HepG2 (cell line): Measurements from ENCODE around the gene HMG20B. TPM values are rescaled to one million over a fixed set of nuclear protein-coding genes. Genes with fewer than 3 reads are reported as not detected.

Experiments
- FOXA3 ChIP-seq: IDR thresholded peaks from 2 replicates; pipeline ENCODE4 v1.6.1; 2016; ENCODE audit warnings: missing genetic modification reagents, missing compliant biosample characterization
- HNRNPK ChIP-seq: fragments of 200-400 bp; formaldehyde crosslinking; IDR thresholded peaks from 2 replicates; pipeline ENCODE4 v1.6.1; 2018; ENCODE audit warnings: low read length, low read depth, moderate library complexity, mild to moderate bottlenecking; ENCODE audit not compliant: poor library complexity, severe bottlenecking
- ISX ChIP-seq: sonication (generic); formaldehyde crosslinking; conservative IDR thresholded peaks from 2 replicates; pipeline ENCODE4 v1.5.0; 2020; ENCODE audit warnings: missing genetic modification reagents
- JARID2 ChIP-seq: sonication (generic); formaldehyde crosslinking; IDR thresholded peaks from 2 replicates; pipeline ENCODE4 v1.8.1; 2023; ENCODE audit warnings: missing genetic modification reagents, inconsistent platforms; ENCODE audit not compliant: insufficient replicate concordance
- MTA1 ChIP-seq: sonication (generic); formaldehyde crosslinking; IDR thresholded peaks from 2 replicates; pipeline ENCODE4 v1.4.0; 2020; ENCODE audit warnings: missing genetic modification reagents, mild to moderate bottlenecking, borderline replicate concordance
- MTF1 ChIP-seq: sonication (generic); formaldehyde crosslinking; IDR thresholded peaks from 2 replicates; pipeline ENCODE4 v1.5.0; 2020; ENCODE audit warnings: missing genetic modification reagents
- MTF2 ChIP-seq: sonication (generic); formaldehyde crosslinking; IDR thresholded peaks from 2 replicates; pipeline ENCODE4 v1.5.0; 2020; ENCODE audit warnings: missing genetic modification reagents, borderline replicate concordance
- NBN ChIP-seq: fragments of 450-650 bp; conservative IDR thresholded peaks from 2 replicates; pipeline ENCODE4 v1.6.1; 2017
- NCOR1 ChIP-seq: fragments of 200-600 bp; sonication (generic); IDR thresholded peaks from 2 replicates; pipeline ENCODE4 v1.7.0; 2017; ENCODE audit warnings: antibody characterized with exemption, low read length, borderline replicate concordance
- REXO4 ChIP-seq: sonication (generic); formaldehyde crosslinking; IDR thresholded peaks from 2 replicates; pipeline ENCODE4 v1.8.0; 2022; ENCODE audit warnings: missing genetic modification reagents, mild to moderate bottlenecking, borderline replicate concordance
- ZBTB7B ChIP-seq: sonication (generic); formaldehyde crosslinking; IDR thresholded peaks from 2 replicates; pipeline ENCODE4 v1.4.0; 2020; ENCODE audit warnings: missing genetic modification reagents
- ZNF34 ChIP-seq: sonication (generic); formaldehyde crosslinking; IDR thresholded peaks from 2 replicates; pipeline ENCODE4 v1.4.0; 2020; ENCODE audit warnings: mild to moderate bottlenecking, missing genetic modification reagents, borderline replicate concordance
- ZNF605 ChIP-seq: sonication (generic); formaldehyde crosslinking; IDR thresholded peaks from 2 replicates; pipeline ENCODE4 v1.8.0; 2022; ENCODE audit warnings: mild to moderate bottlenecking, missing genetic modification reagents
- ZNF713 ChIP-seq: sonication (generic); formaldehyde crosslinking; IDR thresholded peaks from 2 replicates; pipeline ENCODE4 v1.4.0; 2020; ENCODE audit warnings: mild to moderate bottlenecking, missing genetic modification reagents
- ZNF891 ChIP-seq: sonication (generic); formaldehyde crosslinking; IDR thresholded peaks from 2 replicates; pipeline ENCODE4 v1.5.0; 2020; ENCODE audit warnings: mild to moderate bottlenecking, missing genetic modification reagents
- polyA plus RNA-seq, 8 experiments: library from polyadenylated mRNA; depleted of rRNA in 3 of 8; stranded (reverse) in 7 of 8; unstranded in 1 of 8; fragments of >200 nt; fragmentation: Illumina TruSeq in 4 of 8; extraction: Trizol in 4 of 8; gene quantifications; 2 replicates each; pipeline versions ENCODE4 v1.2.1 to v1.2.3, GENCODE V29; 2011 to 2016; ENCODE audit warnings: low read depth in 4 of 8, missing spikeins in 1 of 8, mixed read lengths in 1 of 8; ENCODE audit not compliant: insufficient read depth in 1 of 8
- total RNA-seq, 5 experiments: library from RNA; depleted of rRNA; stranded (reverse); fragments of >200 nt; fragmentation: Illumina TruSeq; extraction: Trizol; gene quantifications; 2 replicates each; pipeline ENCODE4 v1.2.3, GENCODE V29; 2016; ENCODE audit warnings: low read depth in 1 of 5
- TF ChIP-seq, protein P1 (sequence below): sonication (generic); formaldehyde crosslinking; IDR thresholded peaks from 2 replicates; pipeline ENCODE4 v1.8.1; 2023; ENCODE audit warnings: missing genetic modification reagents, mild to moderate bottlenecking, borderline replicate concordance
- TF ChIP-seq, protein P2 (sequence below): sonication (generic); formaldehyde crosslinking; IDR thresholded peaks from 2 replicates; pipeline ENCODE4 v1.4.0; 2020; ENCODE audit warnings: missing genetic modification reagents, borderline replicate concordance
- TF ChIP-seq, protein P3 (sequence below): sonication (generic); formaldehyde crosslinking; conservative IDR thresholded peaks from 2 replicates; pipeline ENCODE4 v1.8.1; 2023; ENCODE audit warnings: missing genetic modification reagents
- TF ChIP-seq, protein P4 (sequence below): IDR thresholded peaks from 2 replicates; pipeline ENCODE4 v1.6.1; 2016; ENCODE audit warnings: mild to moderate bottlenecking, missing biosample characterization, missing genetic modification reagents
- TF ChIP-seq, protein P5 (sequence below): sonication (generic); formaldehyde crosslinking; IDR thresholded peaks from 2 replicates; pipeline ENCODE4 v1.5.0; 2020; ENCODE audit warnings: missing genetic modification reagents

The HMG20B gene
- total and polyA plus RNA-seq, 2 of the 13 experiments (the other 11 are each of a cell fraction or from before 2014, with no cell fraction given), result 23.9 to 29.2 TPM

DNA sequence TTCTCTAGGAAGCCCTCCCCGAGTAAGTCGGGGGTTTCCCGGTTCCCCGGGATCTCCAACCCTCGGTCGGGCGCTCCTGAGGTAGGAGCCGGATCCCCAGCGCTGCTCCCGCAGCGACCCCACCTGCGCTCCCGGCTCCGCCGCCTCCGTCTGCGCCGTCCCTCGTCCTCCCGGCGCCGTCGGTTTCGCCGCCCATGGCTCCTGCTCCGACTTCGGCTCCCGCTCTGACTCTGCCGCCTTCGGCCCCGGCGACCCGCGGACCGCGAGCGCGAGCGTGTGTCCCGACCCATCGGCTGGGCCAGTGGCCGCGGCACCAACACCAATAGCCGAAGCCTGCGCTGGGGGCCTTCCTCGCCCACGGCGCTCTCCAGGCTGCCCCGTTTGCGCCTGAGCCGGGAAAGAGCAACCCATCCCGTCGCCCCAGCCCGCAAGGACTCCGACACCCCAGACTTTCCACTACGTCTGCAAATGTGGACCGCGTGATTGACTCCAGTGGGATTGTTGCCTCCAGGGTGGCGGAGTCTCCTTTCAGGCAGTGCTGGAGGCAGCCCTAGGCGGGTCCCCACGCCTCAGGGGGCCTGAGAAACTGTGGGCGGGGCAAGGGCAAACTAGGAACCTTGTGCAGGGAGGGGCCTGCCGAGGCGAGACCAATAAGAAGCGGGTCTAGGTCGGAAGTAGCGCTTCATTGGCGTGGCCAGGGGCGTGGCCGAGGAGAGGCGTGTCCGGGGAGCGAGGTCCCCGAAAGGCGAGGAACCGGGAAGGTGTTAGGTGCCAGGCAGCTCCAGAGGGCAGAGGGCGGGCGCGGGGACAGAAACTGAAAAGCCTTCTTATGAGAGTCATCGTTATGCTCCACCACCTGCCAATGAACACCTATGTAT, 54.0 kb downstream of the HMG20B start, which contains the start of gene CACTIN (continued):
- TF ChIP-seq ISX (no peak), MTA1 (CRISPR knock-in tag) (no peak), ZNF34 (CRISPR knock-in tag) (no peak), MTF2 (CRISPR knock-in tag) (no peak), ZNF713 (CRISPR knock-in tag) (no peak), NCOR1 (no peak; the same call in 1 of the 2 replicates), HNRNPK (no peak), ZNF605 (CRISPR knock-in tag) (peak; percentile 62), ZNF891 (no peak; the same call in 1 of the 2 replicates), JARID2 (CRISPR knock-in tag) (no peak), MTF1 (CRISPR knock-in tag) (no peak), REXO4 (CRISPR knock-in tag) (no peak), ZBTB7B (CRISPR knock-in tag) (peak; percentile 47; the same call in 1 of the 2 replicates), NBN (no peak), FOXA3 (peak; percentile 58; the same call in 1 of the 2 replicates)
- TF ChIP-seq, protein P1, sequence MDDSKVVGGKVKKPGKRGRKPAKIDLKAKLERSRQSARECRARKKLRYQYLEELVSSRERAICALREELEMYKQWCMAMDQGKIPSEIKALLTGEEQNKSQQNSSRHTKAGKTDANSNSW (CRISPR knock-in tag), result no peak
- TF ChIP-seq, protein P2, sequence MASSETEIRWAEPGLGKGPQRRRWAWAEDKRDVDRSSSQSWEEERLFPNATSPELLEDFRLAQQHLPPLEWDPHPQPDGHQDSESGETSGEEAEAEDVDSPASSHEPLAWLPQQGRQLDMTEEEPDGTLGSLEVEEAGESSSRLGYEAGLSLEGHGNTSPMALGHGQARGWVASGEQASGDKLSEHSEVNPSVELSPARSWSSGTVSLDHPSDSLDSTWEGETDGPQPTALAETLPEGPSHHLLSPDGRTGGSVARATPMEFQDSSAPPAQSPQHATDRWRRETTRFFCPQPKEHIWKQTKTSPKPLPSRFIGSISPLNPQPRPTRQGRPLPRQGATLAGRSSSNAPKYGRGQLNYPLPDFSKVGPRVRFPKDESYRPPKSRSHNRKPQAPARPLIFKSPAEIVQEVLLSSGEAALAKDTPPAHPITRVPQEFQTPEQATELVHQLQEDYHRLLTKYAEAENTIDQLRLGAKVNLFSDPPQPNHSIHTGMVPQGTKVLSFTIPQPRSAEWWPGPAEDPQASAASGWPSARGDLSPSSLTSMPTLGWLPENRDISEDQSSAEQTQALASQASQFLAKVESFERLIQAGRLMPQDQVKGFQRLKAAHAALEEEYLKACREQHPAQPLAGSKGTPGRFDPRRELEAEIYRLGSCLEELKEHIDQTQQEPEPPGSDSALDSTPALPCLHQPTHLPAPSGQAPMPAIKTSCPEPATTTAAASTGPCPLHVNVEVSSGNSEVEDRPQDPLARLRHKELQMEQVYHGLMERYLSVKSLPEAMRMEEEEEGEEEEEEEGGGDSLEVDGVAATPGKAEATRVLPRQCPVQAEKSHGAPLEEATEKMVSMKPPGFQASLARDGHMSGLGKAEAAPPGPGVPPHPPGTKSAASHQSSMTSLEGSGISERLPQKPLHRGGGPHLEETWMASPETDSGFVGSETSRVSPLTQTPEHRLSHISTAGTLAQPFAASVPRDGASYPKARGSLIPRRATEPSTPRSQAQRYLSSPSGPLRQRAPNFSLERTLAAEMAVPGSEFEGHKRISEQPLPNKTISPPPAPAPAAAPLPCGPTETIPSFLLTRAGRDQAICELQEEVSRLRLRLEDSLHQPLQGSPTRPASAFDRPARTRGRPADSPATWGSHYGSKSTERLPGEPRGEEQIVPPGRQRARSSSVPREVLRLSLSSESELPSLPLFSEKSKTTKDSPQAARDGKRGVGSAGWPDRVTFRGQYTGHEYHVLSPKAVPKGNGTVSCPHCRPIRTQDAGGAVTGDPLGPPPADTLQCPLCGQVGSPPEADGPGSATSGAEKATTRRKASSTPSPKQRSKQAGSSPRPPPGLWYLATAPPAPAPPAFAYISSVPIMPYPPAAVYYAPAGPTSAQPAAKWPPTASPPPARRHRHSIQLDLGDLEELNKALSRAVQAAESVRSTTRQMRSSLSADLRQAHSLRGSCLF (CRISPR knock-in tag), result no peak
- TF ChIP-seq, protein P3, sequence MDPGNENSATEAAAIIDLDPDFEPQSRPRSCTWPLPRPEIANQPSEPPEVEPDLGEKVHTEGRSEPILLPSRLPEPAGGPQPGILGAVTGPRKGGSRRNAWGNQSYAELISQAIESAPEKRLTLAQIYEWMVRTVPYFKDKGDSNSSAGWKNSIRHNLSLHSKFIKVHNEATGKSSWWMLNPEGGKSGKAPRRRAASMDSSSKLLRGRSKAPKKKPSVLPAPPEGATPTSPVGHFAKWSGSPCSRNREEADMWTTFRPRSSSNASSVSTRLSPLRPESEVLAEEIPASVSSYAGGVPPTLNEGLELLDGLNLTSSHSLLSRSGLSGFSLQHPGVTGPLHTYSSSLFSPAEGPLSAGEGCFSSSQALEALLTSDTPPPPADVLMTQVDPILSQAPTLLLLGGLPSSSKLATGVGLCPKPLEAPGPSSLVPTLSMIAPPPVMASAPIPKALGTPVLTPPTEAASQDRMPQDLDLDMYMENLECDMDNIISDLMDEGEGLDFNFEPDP (CRISPR knock-in tag), result no peak
- TF ChIP-seq, protein P4, sequence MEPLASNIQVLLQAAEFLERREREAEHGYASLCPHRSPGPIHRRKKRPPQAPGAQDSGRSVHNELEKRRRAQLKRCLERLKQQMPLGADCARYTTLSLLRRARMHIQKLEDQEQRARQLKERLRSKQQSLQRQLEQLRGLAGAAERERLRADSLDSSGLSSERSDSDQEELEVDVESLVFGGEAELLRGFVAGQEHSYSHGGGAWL (CRISPR knock-in tag), result peak; percentile 71
- TF ChIP-seq, protein P5, sequence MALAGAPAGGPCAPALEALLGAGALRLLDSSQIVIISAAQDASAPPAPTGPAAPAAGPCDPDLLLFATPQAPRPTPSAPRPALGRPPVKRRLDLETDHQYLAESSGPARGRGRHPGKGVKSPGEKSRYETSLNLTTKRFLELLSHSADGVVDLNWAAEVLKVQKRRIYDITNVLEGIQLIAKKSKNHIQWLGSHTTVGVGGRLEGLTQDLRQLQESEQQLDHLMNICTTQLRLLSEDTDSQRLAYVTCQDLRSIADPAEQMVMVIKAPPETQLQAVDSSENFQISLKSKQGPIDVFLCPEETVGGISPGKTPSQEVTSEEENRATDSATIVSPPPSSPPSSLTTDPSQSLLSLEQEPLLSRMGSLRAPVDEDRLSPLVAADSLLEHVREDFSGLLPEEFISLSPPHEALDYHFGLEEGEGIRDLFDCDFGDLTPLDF (CRISPR knock-in tag), result peak; percentile 68; the same call in 1 of the 2 replicates
